Measurements from ENCODE around the gene SLC27A1. TPM values are rescaled to one million over a fixed set of nuclear protein-coding genes. Genes with fewer than 3 reads are reported as not detected.
A peak's percentile ranks its signal among the peaks of the same experiment; 100 is the strongest.

SLC27A1 gene
- total and polyA plus RNA-seq, 9 of the 15 experiments (the other 6 are each of a cell fraction or from before 2014, with no cell fraction given), result 0.06 to 3.0 (median 1.1) TPM

DNA sequence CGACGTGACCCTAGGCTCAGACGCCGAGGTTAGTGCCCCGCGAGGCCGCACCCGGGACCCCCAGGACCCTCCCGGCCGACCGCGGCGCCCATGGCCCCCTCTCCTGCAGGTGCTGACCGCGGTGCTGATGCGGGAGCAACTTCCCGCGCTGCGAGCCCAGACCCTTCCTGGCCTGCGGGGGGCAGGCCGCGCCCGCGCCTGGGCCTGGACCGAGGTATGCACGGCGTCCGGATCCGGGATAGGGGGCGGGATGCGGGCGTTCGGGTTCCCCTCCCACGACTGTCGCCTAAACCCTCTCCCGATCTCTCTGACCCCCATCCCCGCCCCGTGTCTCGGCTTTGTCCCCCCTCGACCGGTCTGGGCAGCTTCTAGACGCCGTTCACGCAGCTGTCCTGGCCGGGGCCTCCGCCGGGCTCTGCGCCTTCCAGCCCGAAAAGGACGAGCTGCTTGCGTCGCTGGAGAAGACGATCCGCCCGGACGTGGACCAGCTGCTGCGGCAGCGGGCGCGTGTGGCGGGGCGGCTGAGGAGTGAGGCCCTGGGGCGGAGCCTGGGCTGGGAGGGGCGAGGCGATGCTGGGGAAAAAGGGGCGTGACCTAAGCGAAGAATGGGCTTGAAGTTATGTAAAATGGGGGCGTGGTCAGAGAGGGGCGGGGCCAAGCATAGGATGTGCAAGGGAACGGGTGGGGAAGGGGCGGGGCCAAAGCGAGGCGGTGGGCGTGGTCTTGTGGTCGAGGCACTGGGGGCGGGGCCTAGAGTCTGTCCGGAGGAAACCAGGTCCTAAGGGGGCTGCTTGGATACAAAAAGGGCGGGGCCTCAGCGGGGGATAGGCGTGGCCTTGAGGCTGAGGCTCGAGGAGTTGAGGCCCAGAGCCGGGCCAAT is 69.2 kb downstream of the SLC27A1 start (continued):
- TF ChIP-seq, protein P1, sequence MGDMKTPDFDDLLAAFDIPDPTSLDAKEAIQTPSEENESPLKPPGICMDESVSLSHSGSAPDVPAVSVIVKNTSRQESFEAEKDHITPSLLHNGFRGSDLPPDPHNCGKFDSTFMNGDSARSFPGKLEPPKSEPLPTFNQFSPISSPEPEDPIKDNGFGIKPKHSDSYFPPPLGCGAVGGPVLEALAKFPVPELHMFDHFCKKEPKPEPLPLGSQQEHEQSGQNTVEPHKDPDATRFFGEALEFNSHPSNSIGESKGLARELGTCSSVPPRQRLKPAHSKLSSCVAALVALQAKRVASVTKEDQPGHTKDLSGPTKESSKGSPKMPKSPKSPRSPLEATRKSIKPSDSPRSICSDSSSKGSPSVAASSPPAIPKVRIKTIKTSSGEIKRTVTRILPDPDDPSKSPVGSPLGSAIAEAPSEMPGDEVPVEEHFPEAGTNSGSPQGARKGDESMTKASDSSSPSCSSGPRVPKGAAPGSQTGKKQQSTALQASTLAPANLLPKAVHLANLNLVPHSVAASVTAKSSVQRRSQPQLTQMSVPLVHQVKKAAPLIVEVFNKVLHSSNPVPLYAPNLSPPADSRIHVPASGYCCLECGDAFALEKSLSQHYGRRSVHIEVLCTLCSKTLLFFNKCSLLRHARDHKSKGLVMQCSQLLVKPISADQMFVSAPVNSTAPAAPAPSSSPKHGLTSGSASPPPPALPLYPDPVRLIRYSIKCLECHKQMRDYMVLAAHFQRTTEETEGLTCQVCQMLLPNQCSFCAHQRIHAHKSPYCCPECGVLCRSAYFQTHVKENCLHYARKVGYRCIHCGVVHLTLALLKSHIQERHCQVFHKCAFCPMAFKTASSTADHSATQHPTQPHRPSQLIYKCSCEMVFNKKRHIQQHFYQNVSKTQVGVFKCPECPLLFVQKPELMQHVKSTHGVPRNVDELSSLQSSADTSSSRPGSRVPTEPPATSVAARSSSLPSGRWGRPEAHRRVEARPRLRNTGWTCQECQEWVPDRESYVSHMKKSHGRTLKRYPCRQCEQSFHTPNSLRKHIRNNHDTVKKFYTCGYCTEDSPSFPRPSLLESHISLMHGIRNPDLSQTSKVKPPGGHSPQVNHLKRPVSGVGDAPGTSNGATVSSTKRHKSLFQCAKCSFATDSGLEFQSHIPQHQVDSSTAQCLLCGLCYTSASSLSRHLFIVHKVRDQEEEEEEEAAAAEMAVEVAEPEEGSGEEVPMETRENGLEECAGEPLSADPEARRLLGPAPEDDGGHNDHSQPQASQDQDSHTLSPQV (IDR thresholded peaks at IDR 0.05), result no peak
- TF ChIP-seq TCF3 (CRISPR knock-in tag; IDR thresholded peaks at IDR 0.05) (no peak), NRF1 (conservative IDR thresholded peaks at IDR 0.05 in 1 of 2, IDR thresholded peaks at IDR 0.05 in 1 of 2) (peak; percentile 77 to 82), SPI1 (IDR thresholded peaks at IDR 0.05; ENCODE audit: borderline replicate concordance, low read depth, low read length) (no peak), ZNF316 (IDR thresholded peaks at IDR 0.05) (no peak), BHLHE40 (IDR thresholded peaks at IDR 0.05; ENCODE audit: low read length) (peak; percentile 25; the same call in 1 of the 2 replicates), ZNF384 (IDR thresholded peaks at IDR 0.05; ENCODE audit: low read depth, low read length) (no peak), CREB1 (IDR thresholded peaks at IDR 0.05) (peak; percentile 10; the same call in 1 of the 2 replicates), CREB1 (CRISPR knock-in tag; IDR thresholded peaks at IDR 0.05) (peak; percentile 33), SRSF1 (IDR thresholded peaks at IDR 0.05; ENCODE audit: low read depth, low read length) (no peak), ZNF175 (CRISPR knock-in tag; IDR thresholded peaks at IDR 0.05; ENCODE audit: low read depth) (no peak), ZNF274 (IDR thresholded peaks at IDR 0.05; ENCODE audit: borderline replicate concordance, low read depth, low read length) (no peak), BRCA1 (IDR thresholded peaks at IDR 0.05) (no peak), BRCA1 (CRISPR knock-in tag; IDR thresholded peaks at IDR 0.05) (no peak), STAT5A (IDR thresholded peaks at IDR 0.05; ENCODE audit: borderline replicate concordance, low read length) (no peak)
- TF ChIP-seq, protein P2, sequence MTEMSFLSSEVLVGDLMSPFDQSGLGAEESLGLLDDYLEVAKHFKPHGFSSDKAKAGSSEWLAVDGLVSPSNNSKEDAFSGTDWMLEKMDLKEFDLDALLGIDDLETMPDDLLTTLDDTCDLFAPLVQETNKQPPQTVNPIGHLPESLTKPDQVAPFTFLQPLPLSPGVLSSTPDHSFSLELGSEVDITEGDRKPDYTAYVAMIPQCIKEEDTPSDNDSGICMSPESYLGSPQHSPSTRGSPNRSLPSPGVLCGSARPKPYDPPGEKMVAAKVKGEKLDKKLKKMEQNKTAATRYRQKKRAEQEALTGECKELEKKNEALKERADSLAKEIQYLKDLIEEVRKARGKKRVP (CRISPR knock-in tag; IDR thresholded peaks at IDR 0.05), result no peak
- TF ChIP-seq, protein P3, sequence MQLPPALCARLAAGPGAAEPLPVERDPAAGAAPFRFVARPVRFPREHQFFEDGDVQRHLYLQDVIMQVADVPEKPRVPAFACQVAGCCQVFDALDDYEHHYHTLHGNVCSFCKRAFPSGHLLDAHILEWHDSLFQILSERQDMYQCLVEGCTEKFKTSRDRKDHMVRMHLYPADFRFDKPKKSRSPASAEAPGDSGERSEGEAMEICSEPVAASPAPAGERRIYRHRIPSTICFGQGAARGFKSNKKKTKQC (CRISPR knock-in tag; IDR thresholded peaks at IDR 0.05), result peak; percentile 60; the same call in 1 of the 2 replicates
- TF ChIP-seq, protein P4, sequence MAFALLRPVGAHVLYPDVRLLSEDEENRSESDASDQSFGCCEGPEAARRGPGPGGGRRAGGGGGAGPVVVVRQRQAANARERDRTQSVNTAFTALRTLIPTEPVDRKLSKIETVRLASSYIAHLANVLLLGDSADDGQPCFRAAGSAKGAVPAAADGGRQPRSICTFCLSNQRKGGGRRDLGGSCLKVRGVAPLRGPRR (CRISPR knock-in tag; IDR thresholded peaks at IDR 0.05), result no peak
